ENCODE results near the gene PHOX2A.
"Not testable (repeated sequence)": the region's sequence is repeated elsewhere in the genome, so short reads cannot be mapped to it uniquely, and the experiment has no call there.

Gene PHOX2A

DNA sequence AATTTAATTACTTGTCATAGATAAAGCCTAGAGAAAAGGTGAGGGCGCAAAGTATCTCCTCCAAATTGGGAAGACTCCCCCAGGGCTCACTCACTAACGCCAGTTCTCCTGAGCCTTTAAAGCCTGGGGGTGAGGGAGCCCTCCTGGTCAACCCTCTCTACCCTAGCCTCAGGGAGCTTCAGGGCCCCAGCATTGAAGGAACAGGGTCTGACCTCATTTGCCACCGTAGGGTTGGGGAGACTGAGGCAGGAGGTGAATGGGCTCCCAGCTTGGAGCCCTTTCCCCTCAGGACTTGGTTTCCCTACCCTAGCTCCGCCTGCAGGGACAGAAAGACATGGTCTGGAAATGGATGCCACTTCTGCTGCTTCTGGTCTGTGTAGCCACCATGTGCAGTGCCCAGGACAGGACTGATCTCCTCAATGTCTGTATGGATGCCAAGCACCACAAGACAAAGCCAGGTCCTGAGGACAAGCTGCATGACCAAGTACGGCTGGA is 25.7 kb downstream of the PHOX2A start:
- no peak for DNase-seq (ENCODE audit: low spot score)
- in situ Hi-C loops (cut with MboI; ENCODE audit: low pct_unique_long_range_greater_than_20kb, low sequenced_read_pairs, unreplicated experiment), result no loop called here
- TF ChIP-seq CTCF (IDR thresholded peaks at IDR 0.05; ENCODE audit: extremely low read depth, insufficient read depth, missing control alignments), result no peak

DNA sequence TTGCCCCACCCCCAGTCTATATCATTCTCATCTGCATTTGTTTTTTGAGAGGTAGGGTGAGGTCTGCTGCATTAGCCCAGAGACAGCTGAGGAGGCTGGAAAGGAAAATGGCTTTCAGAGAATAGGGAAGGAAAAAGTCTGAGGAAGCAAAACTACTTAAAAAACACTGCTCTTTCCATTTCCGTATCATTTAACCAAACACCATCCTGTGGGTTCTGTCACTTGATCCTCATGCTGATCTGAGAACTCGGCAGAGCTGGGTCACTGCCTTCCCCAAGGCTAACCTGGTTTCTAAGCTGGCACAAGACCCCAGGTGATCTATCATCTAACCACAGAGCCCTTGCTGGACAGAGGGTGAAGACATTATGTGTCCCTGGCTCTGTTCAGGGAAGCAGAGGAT is 26.1 kb downstream of the PHOX2A start:
- TF ChIP-seq CTCF (IDR thresholded peaks at IDR 0.05; ENCODE audit: extremely low read depth, insufficient read depth, missing control alignments), result no peak
- in situ Hi-C loops (cut with MboI; ENCODE audit: low pct_unique_long_range_greater_than_20kb, low sequenced_read_pairs, unreplicated experiment), result no loop called here
- DNase-seq (ENCODE audit: low spot score), result no peak

DNA sequence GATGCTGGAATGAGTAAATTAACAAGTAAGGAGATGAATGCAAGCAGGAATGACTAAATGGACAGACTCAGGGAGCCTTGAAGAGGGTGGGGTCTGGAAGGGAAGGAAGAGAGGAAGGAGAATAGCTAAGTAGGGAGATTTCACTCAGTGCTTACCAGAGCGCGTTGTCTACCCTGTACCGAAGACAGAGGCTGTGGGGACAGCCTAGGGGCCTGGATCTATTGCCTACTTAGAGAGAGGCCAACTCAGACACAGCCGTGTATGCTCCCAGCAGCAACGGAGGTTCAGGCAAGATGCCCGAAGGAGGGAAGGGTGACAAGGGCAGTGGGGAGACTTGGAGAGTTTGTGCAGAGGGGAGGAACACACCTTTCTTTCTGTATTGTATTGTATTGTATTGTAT is 27.3 kb downstream of the PHOX2A start, which contains the start of gene FOLR2:
Gene FOLR2 (plus strand): TSS at position 157 of the 400 bp plus-strand sequence. CDS start 1,791 bp downstream, outside the sequence.
- in situ Hi-C loops (cut with MboI; ENCODE audit: low pct_unique_long_range_greater_than_20kb, low sequenced_read_pairs, unreplicated experiment), result no loop called here
- no peak for DNase-seq (ENCODE audit: low spot score)
- no peak for TF ChIP-seq CTCF (IDR thresholded peaks at IDR 0.05; ENCODE audit: extremely low read depth, insufficient read depth, missing control alignments)

DNA sequence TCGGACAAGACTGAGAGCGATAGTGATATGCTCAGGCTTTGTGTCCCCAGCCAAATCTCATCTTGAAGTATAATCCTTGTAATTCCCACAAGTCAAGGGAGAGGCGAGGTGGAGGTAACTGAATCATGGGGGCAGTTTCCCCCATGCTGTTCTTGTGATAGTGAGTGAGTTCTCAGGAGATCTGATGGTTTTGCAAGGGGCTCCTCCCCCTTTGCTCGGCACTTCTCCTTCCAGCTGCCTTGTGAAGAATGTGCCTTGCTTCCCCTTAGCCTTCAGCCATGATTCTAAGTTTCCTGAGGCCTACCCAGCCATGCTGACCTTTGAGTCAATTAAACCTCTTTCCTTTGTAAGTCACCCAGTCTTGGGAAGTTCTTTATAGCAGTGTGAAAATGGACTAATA is 34.9 kb downstream of the PHOX2A start:
- in situ Hi-C loops (cut with MboI; ENCODE audit: low pct_unique_long_range_greater_than_20kb, low sequenced_read_pairs, unreplicated experiment), result no loop called here
- DNase-seq (ENCODE audit: low spot score), result no peak
- TF ChIP-seq CTCF (IDR thresholded peaks at IDR 0.05; ENCODE audit: extremely low read depth, insufficient read depth, missing control alignments), result no peak

DNA sequence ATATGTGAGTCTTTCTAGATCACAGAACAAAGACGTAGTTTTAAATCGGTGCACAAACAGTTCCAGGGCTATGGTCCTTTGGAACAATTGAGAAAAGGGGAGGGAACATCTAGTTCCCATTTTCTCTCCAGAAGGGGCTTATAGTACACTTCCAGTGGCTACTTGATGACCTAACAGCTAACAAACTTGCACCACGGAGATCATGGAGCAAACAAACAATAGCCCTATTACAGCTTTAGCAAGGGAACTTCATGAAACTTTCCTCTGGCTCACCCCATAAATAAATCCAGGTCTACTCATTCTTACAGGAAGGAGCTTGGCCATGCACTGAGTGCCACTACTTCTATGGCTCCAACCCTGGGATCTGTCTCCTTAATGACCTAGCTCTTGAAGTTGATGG is 35.7 kb downstream of the PHOX2A start:
- in situ Hi-C loops (cut with MboI; ENCODE audit: low pct_unique_long_range_greater_than_20kb, low sequenced_read_pairs, unreplicated experiment), result no loop called here
- DNase-seq (ENCODE audit: low spot score), result no peak
- no peak for TF ChIP-seq CTCF (IDR thresholded peaks at IDR 0.05; ENCODE audit: extremely low read depth, insufficient read depth, missing control alignments)

- DNase-seq (ENCODE audit: low spot score); in situ Hi-C loops (cut with MboI; ENCODE audit: low pct_unique_long_range_greater_than_20kb, low sequenced_read_pairs, unreplicated experiment): not testable (repeated sequence)
These were observed 37.2 kb downstream of the PHOX2A start for GRCh38 chr11:72206794-72207193.

GRCh38 chr11:72204886-72205285 is 39.1 kb downstream of the PHOX2A start:
- DNase-seq (ENCODE audit: low spot score), result no peak
- in situ Hi-C loops (cut with MboI; ENCODE audit: low pct_unique_long_range_greater_than_20kb, low sequenced_read_pairs, unreplicated experiment), result no loop called here
- no peak for TF ChIP-seq CTCF (IDR thresholded peaks at IDR 0.05; ENCODE audit: extremely low read depth, insufficient read depth, missing control alignments)

Data from GM13977 (cell line).